T-helper 2 cell treated with Interferon-gamma antibody and Interleukin-4, amounts not matched to agents 5 μg/mL and 100 μg/mL, for 36 hours (primary cell): ENCODE results near the gene SPRING1.

ENCODE experiments used
- DNase-seq: peaks from one replicate; pipeline ENCODE4 v3.0.0; 2021; ENCODE audit warnings: low spot score
- H3K27ac Mint-ChIP-seq: one replicate; pipeline ENCODE4 v1.8.0; 2021; ENCODE audit warnings: mild to moderate bottlenecking, mixed read lengths
- H3K27me3 Mint-ChIP-seq: one replicate; pipeline ENCODE4 v1.8.0; 2021; ENCODE audit warnings: low read depth, mixed read lengths
- H3K36me3 Mint-ChIP-seq: one replicate; pipeline ENCODE4 v1.8.0; 2021; ENCODE audit warnings: low read depth, mixed read lengths
- H3K4me1 Mint-ChIP-seq: one replicate; pipeline ENCODE4 v1.8.0; 2021; ENCODE audit warnings: low read depth, mixed read lengths
- H3K4me3 Mint-ChIP-seq: one replicate; pipeline ENCODE4 v1.8.0; 2022; ENCODE audit warnings: mild to moderate bottlenecking, moderate library complexity, mixed read lengths
- H3K9me3 Mint-ChIP-seq: one replicate; pipeline ENCODE4 v1.8.0; 2021; ENCODE audit warnings: mixed read lengths

SPRING1 gene

DNA sequence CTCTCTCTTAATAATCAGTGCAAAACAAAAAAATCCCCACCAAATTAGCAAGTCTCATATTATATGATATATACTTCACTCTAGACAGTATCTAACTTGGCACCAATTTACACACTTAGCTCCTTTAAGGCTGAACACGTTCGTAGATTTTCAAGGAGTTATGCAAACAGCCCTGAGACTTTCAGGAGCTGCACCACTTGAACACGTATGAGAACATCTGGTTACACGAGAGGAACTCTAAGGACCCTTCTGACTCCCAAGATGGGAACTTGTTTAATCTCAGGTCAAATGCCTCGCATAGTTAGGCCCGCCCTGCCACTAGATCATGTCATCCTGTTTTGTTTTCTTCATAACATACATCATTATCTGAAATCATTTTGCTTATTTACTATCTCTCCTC lies 10.0 kb downstream of the SPRING1 start:
- H3K27ac Mint-ChIP-seq: no peak overlapping the region
- no peak overlapping the region for H3K4me3 Mint-ChIP-seq
- H3K9me3 Mint-ChIP-seq: no peaks in the 10 kb centered on the region
- peaks cover 4% of the 10 kb centered on the region for H3K36me3 Mint-ChIP-seq
- no peaks in the 10 kb centered on the region for H3K27me3 Mint-ChIP-seq
- DNase-seq: no peak
- H3K4me1 Mint-ChIP-seq: no peaks in the 10 kb centered on the region

- Mint-ChIP-seq H3K36me3 (peaks cover 5% of the 10 kb centered on the region), H3K9me3 (no peaks in the 10 kb centered on the region), H3K4me3 (no peak overlapping the region), H3K27me3 (no peaks in the 10 kb centered on the region), H3K4me1 (no peaks in the 10 kb centered on the region), H3K27ac (no peak overlapping the region)
- no peak for DNase-seq
These were observed 10.6 kb downstream of the SPRING1 start for GRCh38 chr12:116727261-116727660.

DNA sequence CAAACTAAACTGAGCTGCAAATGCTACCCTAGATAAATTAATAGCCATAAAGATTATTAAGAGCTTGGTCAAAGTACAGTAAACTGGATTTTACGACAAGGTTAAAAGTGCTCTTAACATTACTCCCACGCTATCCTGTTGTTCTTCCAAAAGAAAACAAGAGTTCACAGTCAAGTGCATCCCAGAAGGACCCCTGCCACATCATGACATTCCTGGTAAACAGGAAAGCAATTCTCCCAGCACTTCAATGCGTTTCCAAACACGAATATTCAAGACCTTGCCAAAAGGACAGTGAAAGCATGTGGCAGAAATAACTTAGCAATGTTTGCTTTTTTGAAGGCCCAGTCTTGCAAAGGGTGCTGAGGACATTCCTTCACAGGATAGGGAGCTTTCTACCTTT lies 11.2 kb downstream of the SPRING1 start:
- H3K27me3 Mint-ChIP-seq: no peaks in the 10 kb centered on the region
- H3K36me3 Mint-ChIP-seq: peaks cover 5% of the 10 kb centered on the region

DNA sequence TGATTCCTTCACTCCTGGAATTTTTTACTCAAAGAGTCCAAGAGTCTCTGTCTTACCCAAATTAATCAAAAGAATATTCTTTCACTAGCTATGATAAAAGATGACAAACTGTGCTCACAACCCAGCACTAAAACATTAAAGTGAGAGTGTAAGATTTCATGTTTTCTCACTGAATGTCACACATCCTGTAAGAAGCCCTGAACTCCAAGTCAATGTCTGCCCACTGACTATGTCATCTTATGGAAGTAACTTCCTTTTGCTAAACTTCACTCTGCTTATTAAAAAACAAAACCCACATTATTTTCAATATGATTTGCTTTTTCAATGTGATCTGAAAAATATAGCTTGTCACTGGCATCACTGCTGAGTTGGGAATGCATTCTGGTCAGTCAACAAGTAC lies 15.6 kb downstream of the SPRING1 start:
- DNase-seq: no peak
- Mint-ChIP-seq H3K4me3 (no peak overlapping the region), H3K9me3 (no peaks in the 10 kb centered on the region), H3K27ac (no peak overlapping the region), H3K27me3 (no peaks in the 10 kb centered on the region), H3K36me3 (peaks cover 13% of the 10 kb centered on the region), H3K4me1 (no peaks in the 10 kb centered on the region)

More for the DNA sequence above, 11.2 kb downstream of the SPRING1 start:
- Mint-ChIP-seq H3K27ac (no peak overlapping the region), H3K9me3 (no peaks in the 10 kb centered on the region), H3K4me1 (no peaks in the 10 kb centered on the region), H3K4me3 (no peak overlapping the region)
- DNase-seq: no peak

- Mint-ChIP-seq H3K27me3 (no peaks in the 10 kb centered on the region), H3K36me3 (peaks cover 27% of the 10 kb centered on the region), H3K9me3 (no peaks in the 10 kb centered on the region), H3K4me3 (no peak overlapping the region), H3K4me1 (no peaks in the 10 kb centered on the region), H3K27ac (no peak overlapping the region)
- DNase-seq: no peak
These were observed 17.9 kb downstream of the SPRING1 start for GRCh38 chr12:116719731-116720528.

GRCh38 chr12:116718655-116719454 lies 19.0 kb downstream of the SPRING1 start:
- DNase-seq: no peak
- no peaks in the 10 kb centered on the region for H3K9me3 Mint-ChIP-seq
- no peaks in the 10 kb centered on the region for H3K27me3 Mint-ChIP-seq
- H3K36me3 Mint-ChIP-seq: peaks cover 27% of the 10 kb centered on the region
- no peak overlapping the region for H3K27ac Mint-ChIP-seq
- H3K4me3 Mint-ChIP-seq: no peak overlapping the region
- H3K4me1 Mint-ChIP-seq: no peaks in the 10 kb centered on the region

DNA sequence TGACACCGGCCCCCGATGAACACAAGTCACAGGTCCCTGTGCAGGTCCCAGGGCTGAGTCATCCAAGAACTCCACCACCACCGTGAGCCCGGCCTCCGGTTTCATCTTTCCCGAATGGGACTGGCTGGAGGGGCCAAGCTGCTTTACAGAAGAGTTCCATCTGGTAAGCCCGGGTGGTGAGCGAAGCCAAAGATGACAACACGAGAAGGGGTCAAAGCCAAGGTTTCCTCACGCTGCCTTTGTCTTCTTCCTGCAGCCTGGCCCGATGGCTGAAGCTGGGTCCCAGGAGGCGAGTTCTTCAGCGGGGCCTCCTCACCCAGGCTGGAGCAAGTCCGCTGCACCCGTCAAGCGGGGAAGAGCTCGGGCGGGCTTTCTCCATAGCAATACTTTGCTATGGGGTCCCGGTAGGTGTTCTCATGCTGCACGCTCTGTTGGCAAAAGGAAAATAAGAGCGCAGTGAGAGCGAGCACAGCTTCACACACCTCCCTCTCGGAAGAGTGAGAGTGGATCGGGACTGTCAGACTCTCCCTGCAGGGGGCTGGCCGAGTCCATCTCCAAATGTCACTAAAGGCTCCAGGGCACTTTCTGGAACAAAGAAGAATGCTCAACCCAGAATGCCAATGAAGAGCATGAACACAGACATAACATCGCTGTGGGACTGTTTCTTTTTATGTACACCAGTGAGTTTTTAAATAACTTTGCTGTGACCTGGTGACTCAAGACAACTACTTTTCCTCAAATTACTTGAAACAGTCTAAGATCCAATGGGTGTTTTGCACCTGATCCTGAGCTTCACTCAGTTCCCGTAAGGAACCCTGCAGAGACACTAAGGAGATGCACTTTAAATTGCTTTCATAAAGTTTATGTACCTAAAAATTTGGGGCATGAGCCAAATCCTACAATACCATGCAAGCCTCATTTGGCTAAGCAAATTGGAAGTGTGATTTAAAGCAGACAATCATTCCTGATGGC lies 20.1 kb downstream of the SPRING1 start:
- Mint-ChIP-seq H3K27ac (no peak overlapping the region), H3K36me3 (peaks cover 27% of the 10 kb centered on the region), H3K27me3 (no peaks in the 10 kb centered on the region), H3K4me1 (no peaks in the 10 kb centered on the region), H3K9me3 (no peaks in the 10 kb centered on the region), H3K4me3 (no peak overlapping the region)
- no peak for DNase-seq

GRCh38 chr12:116714175-116714574 lies 23.7 kb downstream of the SPRING1 start:
- Mint-ChIP-seq H3K27me3 (peaks cover 11% of the 10 kb centered on the region), H3K36me3 (peaks cover 17% of the 10 kb centered on the region), H3K4me1 (peaks cover under 1% of the 10 kb centered on the region), H3K27ac (no peak overlapping the region), H3K4me3 (no peak overlapping the region), H3K9me3 (no peaks in the 10 kb centered on the region)
- no peak for DNase-seq

DNA sequence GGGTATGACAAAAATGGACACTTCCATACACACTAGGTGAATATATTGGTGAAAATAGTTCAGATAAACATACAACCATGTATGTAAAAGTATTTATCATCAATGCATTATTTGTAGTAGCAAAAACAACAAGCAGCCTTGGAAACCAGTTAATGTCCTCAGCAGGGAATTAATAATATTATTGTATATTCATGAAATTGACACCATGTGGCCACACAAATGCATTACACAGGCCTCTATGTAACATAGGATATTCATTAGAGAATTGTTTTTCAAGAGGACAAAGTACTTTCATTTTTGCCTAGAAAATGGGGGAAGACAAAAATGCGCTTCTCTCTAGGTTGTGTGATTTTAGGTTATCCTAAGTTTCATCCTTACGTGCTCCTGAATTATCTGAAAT lies 24.3 kb downstream of the SPRING1 start:
- Mint-ChIP-seq H3K27ac (no peak overlapping the region), H3K36me3 (peaks cover 15% of the 10 kb centered on the region), H3K4me1 (peaks cover 6% of the 10 kb centered on the region), H3K4me3 (no peak overlapping the region), H3K27me3 (peaks cover 18% of the 10 kb centered on the region), H3K9me3 (no peaks in the 10 kb centered on the region)
- DNase-seq: no peak

DNA sequence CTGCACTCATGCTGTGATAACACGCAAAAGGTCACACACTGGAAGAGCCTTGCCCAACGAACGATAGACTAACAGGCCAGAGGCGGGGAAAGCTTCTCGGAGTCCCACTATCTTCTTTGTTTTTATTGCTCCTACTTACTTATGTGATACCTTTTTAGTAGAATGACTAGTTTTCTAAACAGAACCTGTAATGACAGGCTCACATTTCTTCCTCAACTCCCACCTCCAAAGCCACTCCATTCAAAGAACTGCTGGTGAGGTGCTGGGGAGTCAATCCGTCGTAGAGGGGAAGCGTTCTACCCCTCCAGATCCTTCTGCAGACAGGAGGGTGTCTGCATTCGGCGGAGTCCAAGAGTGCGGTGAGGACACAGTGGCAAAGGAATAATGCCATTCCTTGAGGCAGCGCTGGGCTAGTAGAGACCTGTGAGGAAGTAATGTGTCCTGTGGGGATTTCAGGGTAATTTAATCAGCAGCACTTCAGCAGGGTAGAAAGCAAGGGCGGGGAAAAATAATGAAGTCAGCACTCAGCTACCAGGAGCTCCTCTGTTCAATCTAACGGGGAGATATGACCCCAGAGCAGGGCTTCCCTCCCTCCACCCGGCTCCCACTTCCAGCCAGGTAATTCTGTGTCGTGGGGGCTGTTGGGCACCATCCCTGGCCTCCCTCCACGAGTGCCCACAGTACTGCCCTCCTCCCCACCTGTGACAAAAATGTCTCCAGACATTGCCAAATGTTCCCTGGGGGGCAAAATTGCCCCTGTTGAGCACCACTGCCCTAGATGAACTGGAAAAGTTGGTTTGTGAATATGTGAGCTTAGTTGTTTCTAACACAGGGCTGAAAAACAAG lies 25.2 kb downstream of the SPRING1 start:
- peaks cover 6% of the 10 kb centered on the region for H3K4me1 Mint-ChIP-seq
- no peak overlapping the region for H3K27ac Mint-ChIP-seq
- H3K9me3 Mint-ChIP-seq: no peaks in the 10 kb centered on the region
- no peak for DNase-seq
- H3K4me3 Mint-ChIP-seq: no peak overlapping the region
- H3K27me3 Mint-ChIP-seq: peaks cover 20% of the 10 kb centered on the region
- H3K36me3 Mint-ChIP-seq: peaks cover 15% of the 10 kb centered on the region

DNA sequence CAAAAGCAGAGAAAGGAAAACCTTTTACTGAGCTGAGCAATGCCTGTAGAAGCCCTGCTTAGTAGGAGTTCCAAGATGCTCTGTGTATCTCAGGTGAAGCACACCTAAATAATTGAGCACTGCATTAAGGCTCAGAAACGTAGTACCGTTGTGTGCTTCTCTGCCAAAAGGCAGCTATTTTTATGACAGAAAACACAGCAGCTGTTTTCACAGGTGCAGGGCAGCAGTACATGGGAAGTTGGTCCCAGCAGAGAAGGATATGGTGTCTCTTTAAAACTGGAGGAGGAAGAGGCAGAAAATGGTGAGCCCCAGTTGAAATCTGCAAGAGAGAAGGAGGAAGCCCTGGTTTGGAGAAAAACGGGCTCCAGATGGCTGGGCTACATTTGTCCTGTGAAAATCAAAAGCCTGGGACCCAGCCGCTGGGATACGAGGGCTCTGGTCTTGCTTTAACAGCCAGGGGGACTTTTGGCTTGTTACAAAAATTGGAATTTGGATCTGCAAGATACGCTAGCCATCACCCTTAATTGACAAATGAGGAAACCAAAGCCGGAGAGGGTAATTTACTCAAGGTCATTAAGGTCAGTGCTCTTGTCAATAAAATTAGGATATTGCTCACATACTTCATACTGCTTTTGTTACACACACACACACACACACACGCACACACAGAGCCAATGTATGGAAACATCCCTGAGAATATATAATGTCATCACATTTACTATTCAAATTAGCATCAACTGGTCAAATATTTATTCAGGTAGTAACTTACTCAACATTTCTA lies 27.3 kb downstream of the SPRING1 start:
- peaks cover 6% of the 10 kb centered on the region for H3K4me1 Mint-ChIP-seq
- H3K27ac Mint-ChIP-seq: no peak overlapping the region

GRCh38 chr12:116709768-116710167 lies 28.1 kb downstream of the SPRING1 start:
- Mint-ChIP-seq H3K4me1 (peaks cover 6% of the 10 kb centered on the region), H3K4me3 (no peak overlapping the region), H3K9me3 (no peaks in the 10 kb centered on the region), H3K27me3 (peaks cover 24% of the 10 kb centered on the region), H3K36me3 (peaks cover 2% of the 10 kb centered on the region), H3K27ac (no peak overlapping the region)
- no peak for DNase-seq

More for the DNA sequence above, 27.3 kb downstream of the SPRING1 start:
- DNase-seq: no peak
- Mint-ChIP-seq H3K36me3 (peaks cover 2% of the 10 kb centered on the region), H3K9me3 (no peaks in the 10 kb centered on the region), H3K27me3 (peaks cover 24% of the 10 kb centered on the region), H3K4me3 (no peak overlapping the region)
